Naive thymus-derived CD8-positive, alpha-beta T cell (primary cell): Measurements from ENCODE around the gene HNRNPU. TPM values are rescaled to one million over a fixed set of nuclear protein-coding genes. Genes with fewer than 3 reads are reported as not detected.

Experiments
- ATAC-seq, 2 donors: fragments of 150-1000 bp; cut with Tn5 transposase in 1 of 2; sonication (Bioruptor Pico), chemical (Tn5 transposase) in 1 of 2; 1 replicate in 1 of 2; 2 replicates in 1 of 2; pipeline ENCODE4 v1.10.0; 2021; ENCODE audit warnings: mild to moderate bottlenecking in 2 of 2, moderate library complexity in 2 of 2
- POLR2A ChIA-PET: fragments of 350-600 bp; sonication (Branson Sonifier 250); formaldehyde crosslinking; loops from one replicate; lab custom pipeline; 2021; ENCODE audit warnings: antibody characterized with exemption; lab: Charles Lee
- DNase-seq, 10 donors: peaks; one replicate each; pipeline versions ENCODE4 v3.0.0 to v3.0.0-alpha.2; 2020 to 2022
- H3K27ac Mint-ChIP-seq, 10 donors: one replicate each; pipeline ENCODE4 v1.8.0; 2020 to 2022; ENCODE audit warnings: mild to moderate bottlenecking in 10 of 10, mixed read lengths in 10 of 10, moderate library complexity in 4 of 10, inconsistent platforms in 1 of 10
- H3K27me3 Mint-ChIP-seq, 5 donors: one replicate each; pipeline ENCODE4 v1.8.0; 2021 to 2022; ENCODE audit warnings: mixed read lengths in 5 of 5
- H3K36me3 Mint-ChIP-seq, 3 donors: one replicate each; pipeline ENCODE4 v1.8.0; 2020 to 2022; ENCODE audit warnings: mixed read lengths in 3 of 3, mild to moderate bottlenecking in 2 of 3, inconsistent platforms in 1 of 3
- H3K4me1 Mint-ChIP-seq, 4 donors: one replicate each; pipeline ENCODE4 v1.8.0; 2021 to 2022; ENCODE audit warnings: mixed read lengths in 4 of 4
- H3K4me3 Mint-ChIP-seq, 10 donors: one replicate each; pipeline ENCODE4 v1.8.0; 2020 to 2022; ENCODE audit warnings: mild to moderate bottlenecking in 10 of 10, mixed read lengths in 10 of 10, moderate library complexity in 6 of 10, inconsistent platforms in 1 of 10
- H3K9me3 Mint-ChIP-seq, 9 donors: one replicate each; pipeline ENCODE4 v1.8.0; 2020 to 2022; ENCODE audit warnings: mixed read lengths in 9 of 9, mild to moderate bottlenecking in 3 of 9, inconsistent platforms in 1 of 9, moderate library complexity in 1 of 9
- polyA plus RNA-seq, 3 donors: library from polyadenylated mRNA; unstranded; fragments of 300-500 nt; fragmentation: Illumina TruSeq; gene quantifications; one replicate each; pipeline ENCODE4 v1.2.3, GENCODE V29; 2021
- total RNA-seq, 8 experiments: library from RNA in 2 of 8; stranded (reverse) in 2 of 8; gene quantifications; one replicate each; pipeline ENCODE4 v1.2.3 and lab custom pipeline; 2021 to 2026

Gene HNRNPU
- total and polyA plus RNA-seq, 5 experiments from 2014 or later, result 179 to 403 (median 392) TPM

DNA sequence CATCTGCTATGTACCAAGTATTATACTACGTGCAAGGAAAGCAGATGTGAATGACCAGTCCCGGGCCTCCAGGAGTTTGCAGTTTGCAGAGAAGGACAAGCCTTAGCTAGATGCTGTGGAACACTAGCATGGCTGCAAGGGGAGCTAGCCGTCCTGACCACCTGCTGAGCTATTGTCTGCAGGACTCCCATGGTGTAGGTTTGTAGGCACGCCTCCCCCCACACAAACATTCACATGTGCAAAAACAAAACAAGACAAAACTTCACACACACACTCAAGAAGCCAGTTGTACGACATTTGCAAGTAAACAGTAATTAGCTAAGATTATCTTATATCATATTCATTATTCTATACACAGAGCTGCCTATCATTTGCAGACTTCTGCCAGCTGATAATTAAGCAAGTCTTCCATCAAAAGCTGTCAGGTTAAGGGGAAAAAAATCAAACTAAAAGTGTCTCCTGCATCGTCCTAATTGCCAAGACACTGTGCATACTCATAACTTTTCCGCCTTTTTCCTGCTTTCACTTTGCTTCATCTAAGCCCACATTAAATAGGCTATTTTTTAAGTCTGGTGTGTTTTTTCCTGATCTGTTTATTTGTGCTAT is 10.7 kb upstream of the HNRNPU start:
- peaks cover 0 to 1% (median 0%) of the 10 kb centered on the region in 5 donors for H3K27me3 Mint-ChIP-seq
- POLR2A ChIA-PET, result no interaction called here
- no peak for DNase-seq
- H3K4me1 Mint-ChIP-seq, result no peaks in the 10 kb centered on the region
- H3K27ac Mint-ChIP-seq, result no peak overlapping the region
- no peak overlapping the region for H3K4me3 Mint-ChIP-seq
- H3K9me3 Mint-ChIP-seq, result peaks cover 0 to 2% (median 0%) of the 10 kb centered on the region in 9 donors
- no peak for ATAC-seq
- H3K36me3 Mint-ChIP-seq, result no peaks in the 10 kb centered on the region

DNA sequence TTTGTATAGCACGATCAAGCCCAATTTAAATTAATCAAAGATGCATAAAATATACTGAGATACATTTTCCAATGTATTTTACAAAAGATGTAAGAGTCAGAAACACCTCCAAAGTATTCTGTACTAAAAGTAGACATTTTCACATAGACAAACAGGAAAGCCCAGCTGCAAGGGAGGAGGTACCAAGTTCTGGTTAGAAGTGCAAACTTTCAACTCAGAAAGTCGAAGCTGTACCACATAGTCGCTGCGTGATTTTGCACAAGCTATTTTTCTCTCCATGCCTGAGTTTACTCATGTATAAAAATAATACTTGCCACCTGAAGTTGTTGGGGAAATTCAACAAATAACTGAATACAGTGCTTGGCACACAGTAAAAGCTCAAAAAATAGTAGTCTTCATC is 5.6 kb upstream of the HNRNPU start:
- no peak for DNase-seq
- no peak overlapping the region for H3K4me3 Mint-ChIP-seq
- no peaks in the 10 kb centered on the region for H3K36me3 Mint-ChIP-seq
- POLR2A ChIA-PET, result interaction anchor here (0.7 to 14.4 kb wide), 2 partner anchors 35 to 102 kb away, joined by 3 to 366 read pairs; a partner anchor contains a TSS
- peaks cover 6 to 22% (median 11%) of the 10 kb centered on the region in 4 donors for H3K4me1 Mint-ChIP-seq
- no peaks in the 10 kb centered on the region for H3K27me3 Mint-ChIP-seq
- no peak overlapping the region for H3K27ac Mint-ChIP-seq
- no peak for ATAC-seq
- no peaks in the 10 kb centered on the region for H3K9me3 Mint-ChIP-seq

DNA sequence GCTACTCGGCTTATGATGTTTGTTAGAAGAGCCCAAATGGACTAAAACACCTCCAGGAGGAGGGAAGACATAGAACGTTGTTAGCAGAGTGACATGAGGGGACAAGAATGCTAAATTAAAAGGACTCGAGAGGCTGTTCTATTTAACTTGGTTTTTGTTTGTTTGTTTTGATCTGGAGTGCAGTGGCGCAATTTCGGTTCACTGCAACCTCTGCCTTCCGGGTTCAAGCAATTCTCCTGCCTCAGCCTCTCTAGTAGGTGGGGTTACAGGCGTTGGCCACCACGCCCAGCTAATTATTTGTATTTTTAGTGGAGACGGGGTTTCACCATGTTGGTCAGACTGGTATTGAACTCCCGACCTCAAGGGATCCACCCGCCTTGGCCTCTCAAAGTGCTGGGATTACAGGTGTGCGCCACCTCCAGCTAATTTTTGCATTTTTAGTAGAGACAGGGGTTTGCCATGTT is 5.1 kb upstream of the HNRNPU start:
- DNase-seq (no peak), ATAC-seq (no peak)
- no peaks in the 10 kb centered on the region for H3K9me3 Mint-ChIP-seq
- H3K4me1 Mint-ChIP-seq, result peaks cover 10 to 26% (median 15%) of the 10 kb centered on the region in 4 donors
- peak overlapping the region in 2 of 10 donors; percentile 13 to 52 for H3K27ac Mint-ChIP-seq
- no peaks in the 10 kb centered on the region for H3K36me3 Mint-ChIP-seq
- POLR2A ChIA-PET, result interaction anchor here (1.1 to 14.4 kb wide), 2 partner anchors 72 to 102 kb away, joined by 3 to 366 read pairs; a partner anchor contains a TSS
- no peaks in the 10 kb centered on the region for H3K27me3 Mint-ChIP-seq
- no peak overlapping the region for H3K4me3 Mint-ChIP-seq

DNA sequence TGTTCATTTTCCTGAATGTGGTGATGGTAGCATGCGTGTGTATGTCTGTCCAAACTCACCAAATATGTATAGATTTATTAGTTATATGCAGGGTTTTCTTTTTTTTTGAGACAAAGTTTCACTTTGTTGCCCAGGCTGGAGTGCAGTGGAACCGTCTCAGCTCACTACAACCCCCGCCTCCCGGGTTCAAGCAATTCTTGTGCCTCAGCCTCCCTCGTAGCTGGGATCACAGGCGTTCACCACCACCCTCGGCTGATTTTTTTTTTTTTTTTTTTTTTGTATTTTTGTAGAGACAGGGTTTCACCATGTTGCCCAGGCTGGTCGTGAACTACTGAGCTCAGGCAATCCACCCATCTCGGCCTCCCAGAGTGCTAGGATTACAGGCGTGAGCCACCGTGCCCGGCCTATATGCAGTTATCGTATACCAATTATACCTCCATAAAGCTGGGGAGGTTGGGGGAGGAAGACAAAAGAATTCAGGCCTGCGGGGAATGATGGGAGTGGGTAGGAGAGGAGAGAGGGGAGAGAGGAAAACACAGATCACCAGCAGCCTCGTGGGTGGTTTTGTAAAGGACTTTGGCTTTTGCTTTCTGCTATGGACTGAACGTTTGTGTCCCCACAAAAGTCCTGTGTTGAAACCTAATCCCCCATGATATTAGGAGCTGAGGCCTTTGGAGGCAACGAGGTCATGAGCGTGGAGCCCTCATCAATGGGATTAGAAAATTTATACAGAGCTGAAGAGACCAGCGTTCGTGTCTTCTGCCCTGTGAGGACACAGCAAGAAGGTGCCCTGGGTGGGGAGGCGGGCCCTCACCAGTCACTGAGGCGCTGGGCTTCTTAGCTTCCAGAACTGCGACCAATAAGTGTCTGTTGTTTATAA is 4.4 kb upstream of the HNRNPU start:
- POLR2A ChIA-PET, result interaction anchor here (0.6 to 14.4 kb wide), 5 partner anchors 34 to 1088 kb away, joined by 3 to 366 read pairs (median 4); a partner anchor contains a TSS
- no peak for DNase-seq
- H3K4me3 Mint-ChIP-seq, result no peak overlapping the region
- no peaks in the 10 kb centered on the region for H3K27me3 Mint-ChIP-seq
- peaks cover 0 to 2% (median 0%) of the 10 kb centered on the region in 9 donors for H3K9me3 Mint-ChIP-seq
- H3K4me1 Mint-ChIP-seq, result peaks cover 10 to 26% (median 15%) of the 10 kb centered on the region in 4 donors
- ATAC-seq, result no peak
- no peaks in the 10 kb centered on the region for H3K36me3 Mint-ChIP-seq
- peak overlapping the region in 1 of 10 donors; percentile 52 for H3K27ac Mint-ChIP-seq

DNA sequence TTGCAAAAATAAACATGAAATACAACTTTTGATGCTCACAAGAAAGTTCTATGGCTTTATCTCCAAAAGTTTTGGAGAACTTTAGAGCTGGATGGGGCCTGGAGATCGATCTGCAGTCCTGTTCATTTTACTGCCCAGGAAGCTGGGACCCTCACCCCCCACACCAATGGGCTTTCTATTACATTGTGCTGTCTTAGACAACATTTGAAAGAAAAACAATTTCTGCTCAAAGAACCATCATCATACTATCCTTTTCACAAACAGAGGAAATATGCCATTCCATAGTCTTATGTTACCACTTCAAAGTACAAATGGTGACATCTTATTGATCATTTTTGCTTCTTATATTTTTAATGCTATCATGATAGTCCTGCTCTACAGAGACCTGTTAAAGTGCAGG is 2.0 kb upstream of the HNRNPU start:
- Mint-ChIP-seq H3K36me3 (peaks cover 7 to 11% (median 10%) of the 10 kb centered on the region in 3 donors), H3K4me3 (peak overlapping the region in 1 of 10 donors; percentile 28), H3K27me3 (peaks cover 0 to 2% (median 0%) of the 10 kb centered on the region in 5 donors), H3K9me3 (peaks cover 0 to 3% (median 0%) of the 10 kb centered on the region in 9 donors), H3K27ac (peak overlapping the region in 9 of 10 donors; percentile 13 to 100 (median 97)), H3K4me1 (peaks cover 15 to 38% (median 24%) of the 10 kb centered on the region in 4 donors)
- no peak for DNase-seq
- POLR2A ChIA-PET, result interaction anchor here (0.9 to 25.8 kb wide), 4 partner anchors 22 to 417 kb away, joined by 3 to 1109 read pairs (median 214); partner anchors contain the start of gene COX20
- ATAC-seq, result no peak

DNA sequence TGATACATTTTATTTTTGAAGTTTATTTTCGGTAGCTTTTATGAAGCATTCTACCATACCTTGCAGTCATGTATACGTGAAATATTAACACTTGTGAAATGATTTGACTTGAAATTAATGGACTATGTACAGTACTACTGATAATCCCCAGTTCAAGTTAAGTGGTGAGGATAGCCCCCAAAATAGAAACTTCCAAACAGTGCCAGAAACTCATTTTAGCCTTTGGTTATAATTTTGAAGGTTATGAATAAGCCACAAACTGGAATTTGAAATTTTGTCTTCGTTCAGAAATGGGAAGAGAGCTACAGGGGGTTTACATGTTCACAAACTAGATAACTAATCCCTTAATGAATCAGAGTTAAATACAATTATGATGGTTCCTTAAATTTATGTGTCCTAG is 1.5 kb upstream of the HNRNPU start:
- Mint-ChIP-seq H3K27ac (peak overlapping the region; percentile 97 to 100 (median 98)), H3K4me1 (peaks cover 18 to 44% (median 30%) of the 10 kb centered on the region in 4 donors), H3K9me3 (peaks cover 0 to 3% (median 0%) of the 10 kb centered on the region in 9 donors), H3K27me3 (peaks cover 0 to 2% (median 0%) of the 10 kb centered on the region in 5 donors), H3K4me3 (peak overlapping the region in 7 of 10 donors; percentile 87 to 97 (median 94)), H3K36me3 (peaks cover 7 to 17% (median 13%) of the 10 kb centered on the region in 3 donors)
- POLR2A ChIA-PET, result interaction anchor here (0.6 to 25.8 kb wide), 7 partner anchors 22 to 416 kb away, joined by 3 to 1109 read pairs (median 34); partner anchors contain the start of genes COX20 and DESI2
- no peak for DNase-seq
- no peak for ATAC-seq

DNA sequence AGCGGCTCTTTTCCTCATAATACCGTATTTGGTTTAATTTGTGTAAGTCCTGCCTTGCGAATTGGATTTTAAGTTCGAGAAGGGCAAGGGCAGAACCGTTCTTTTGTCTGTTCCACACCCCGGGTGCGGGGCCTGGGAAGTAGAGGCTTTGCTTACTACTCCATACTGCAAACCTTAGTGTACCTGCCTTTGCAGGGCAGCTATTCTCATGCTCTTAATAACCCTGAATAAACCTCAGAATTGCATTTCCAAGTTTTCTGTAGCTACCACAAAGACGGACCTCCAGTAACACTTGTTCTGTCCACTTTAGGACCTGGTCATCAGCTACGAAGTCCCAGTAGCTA is 657 bp upstream of the HNRNPU start:
- H3K27me3 Mint-ChIP-seq, result peaks cover 0 to 2% (median 0%) of the 10 kb centered on the region in 5 donors
- H3K36me3 Mint-ChIP-seq, result peaks cover 7 to 25% (median 17%) of the 10 kb centered on the region in 3 donors
- no peak for ATAC-seq
- peaks cover 20 to 52% (median 36%) of the 10 kb centered on the region in 4 donors for H3K4me1 Mint-ChIP-seq
- peak overlapping the region; percentile 87 to 97 (median 94) for H3K4me3 Mint-ChIP-seq
- POLR2A ChIA-PET, result interaction anchor here (1.1 to 25.8 kb wide), 10 partner anchors 21 to 212 kb away, joined by 3 to 1109 read pairs (median 14); partner anchors contain the start of genes COX20 and DESI2
- peak overlapping the region; percentile 97 to 100 (median 98) for H3K27ac Mint-ChIP-seq
- H3K9me3 Mint-ChIP-seq, result peaks cover 0 to 3% (median 0%) of the 10 kb centered on the region in 9 donors
- peak in 2 of 10 donors; percentile 13 to 67 for DNase-seq

DNA sequence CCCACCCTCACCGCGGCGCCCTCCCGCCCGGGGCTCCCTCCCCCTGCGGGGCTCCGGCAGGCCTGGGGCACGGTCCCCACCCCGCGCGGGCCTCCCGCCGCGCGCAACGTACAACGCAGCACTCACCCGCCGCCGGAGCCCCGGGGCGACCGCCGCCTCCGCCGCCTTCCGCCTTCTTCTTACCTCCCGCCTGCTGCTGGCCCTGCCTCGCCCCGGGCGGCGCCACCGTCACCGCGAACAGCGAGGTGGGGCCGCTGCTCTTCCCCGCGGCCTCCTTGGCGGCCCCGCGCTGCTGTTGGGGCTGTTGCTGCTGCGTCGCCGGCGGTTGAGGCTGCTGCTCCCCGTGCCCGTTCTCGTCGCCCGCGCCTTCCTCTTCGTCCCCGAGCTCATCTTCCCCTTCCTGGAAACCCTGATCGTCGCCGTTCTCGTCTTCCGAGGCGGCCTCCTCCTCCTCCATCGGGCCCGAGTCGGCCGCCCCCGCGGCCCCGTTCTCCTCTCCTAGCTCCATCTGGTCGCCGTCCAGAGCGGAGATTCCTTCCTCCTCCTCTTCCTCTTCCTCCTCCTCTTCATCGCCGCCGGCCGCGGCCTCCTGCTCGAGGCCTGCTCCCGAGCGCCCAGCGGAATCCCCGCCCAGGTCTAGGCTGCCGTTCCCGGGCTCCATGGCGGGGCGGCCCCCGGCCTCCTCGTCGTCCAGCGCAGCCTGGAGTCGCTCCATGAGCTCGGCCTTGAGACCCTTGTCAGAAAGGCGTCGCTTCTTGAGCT is 671 bp downstream of the HNRNPU start:
- Mint-ChIP-seq H3K27me3 (peaks cover 0 to 2% (median 0%) of the 10 kb centered on the region in 5 donors), H3K36me3 (peaks cover 10 to 38% (median 23%) of the 10 kb centered on the region in 3 donors), H3K4me1 (peaks cover 21 to 64% (median 45%) of the 10 kb centered on the region in 4 donors), H3K9me3 (peaks cover 0 to 3% (median 0%) of the 10 kb centered on the region in 9 donors), H3K27ac (peak overlapping the region; percentile 97 to 100 (median 98)), H3K4me3 (peak overlapping the region; percentile 87 to 97 (median 94))
- POLR2A ChIA-PET, result interaction anchor here (0.6 to 25.8 kb wide), 18 partner anchors 15 to 816 kb away, joined by 3 to 1109 read pairs (median 5); partner anchors contain the start of genes ADSS2, CATSPERE, COX20 and DESI2
- ATAC-seq (peak in 1 of 2 donors; percentile 45), DNase-seq (peak in 3 of 10 donors; percentile 8 to 71 (median 30))

DNA sequence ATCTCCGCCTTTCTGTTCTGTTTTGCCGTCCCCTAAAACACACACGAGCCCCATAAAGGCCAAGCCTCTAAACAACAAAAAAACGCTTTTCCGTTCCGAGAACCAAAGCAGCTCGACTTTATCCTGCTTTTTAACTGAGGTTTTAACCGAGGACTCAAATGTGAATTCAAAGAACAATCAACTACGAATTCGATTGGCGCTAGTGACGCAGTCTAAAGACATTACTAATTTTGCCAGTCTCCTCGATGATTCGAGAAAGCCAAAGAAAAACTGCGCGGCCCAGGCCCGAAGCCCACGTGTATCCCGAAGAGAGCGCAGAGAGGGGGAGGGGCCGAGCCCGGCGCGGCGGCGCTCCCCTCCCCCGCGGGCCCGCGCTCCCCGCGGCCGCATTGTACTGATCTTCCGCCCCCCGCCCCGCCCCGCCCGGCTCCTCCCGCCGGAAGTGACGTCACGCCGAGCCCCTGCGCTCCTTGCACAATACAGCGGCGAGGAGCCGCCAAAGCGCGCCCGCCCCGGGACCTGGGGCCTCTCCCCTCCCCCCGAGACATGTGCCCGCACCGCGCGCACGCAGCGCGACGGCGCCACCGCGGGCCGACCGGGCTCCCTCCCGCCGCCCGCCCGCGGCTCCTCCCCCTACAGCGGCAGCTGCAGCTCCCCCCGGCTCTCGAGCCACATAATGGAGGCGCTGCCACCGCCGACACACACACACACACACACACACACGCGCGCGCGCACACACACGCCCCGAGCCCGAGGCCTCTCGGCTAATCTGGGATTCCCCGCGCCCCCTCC is 1.4 kb downstream of the HNRNPU start:
- ATAC-seq, result peak; percentile 55 to 62
- peaks cover 0 to 2% (median 0%) of the 10 kb centered on the region in 5 donors for H3K27me3 Mint-ChIP-seq
- peaks cover 0 to 3% (median 0%) of the 10 kb centered on the region in 9 donors for H3K9me3 Mint-ChIP-seq
- peak overlapping the region; percentile 90 to 99 (median 94) for H3K4me3 Mint-ChIP-seq
- POLR2A ChIA-PET, result interaction anchor here (0.5 to 25.8 kb wide), 18 partner anchors 16 to 1607 kb away, joined by 3 to 1109 read pairs (median 6); partner anchors contain the start of genes ADSS2, CATSPERE, COX20 and DESI2
- DNase-seq, result peak; percentile 91 to 98 (median 96)
- peaks cover 22 to 71% (median 52%) of the 10 kb centered on the region in 4 donors for H3K4me1 Mint-ChIP-seq
- peaks cover 13 to 46% (median 29%) of the 10 kb centered on the region in 3 donors for H3K36me3 Mint-ChIP-seq
- peak overlapping the region; percentile 92 to 100 (median 97) for H3K27ac Mint-ChIP-seq

DNA sequence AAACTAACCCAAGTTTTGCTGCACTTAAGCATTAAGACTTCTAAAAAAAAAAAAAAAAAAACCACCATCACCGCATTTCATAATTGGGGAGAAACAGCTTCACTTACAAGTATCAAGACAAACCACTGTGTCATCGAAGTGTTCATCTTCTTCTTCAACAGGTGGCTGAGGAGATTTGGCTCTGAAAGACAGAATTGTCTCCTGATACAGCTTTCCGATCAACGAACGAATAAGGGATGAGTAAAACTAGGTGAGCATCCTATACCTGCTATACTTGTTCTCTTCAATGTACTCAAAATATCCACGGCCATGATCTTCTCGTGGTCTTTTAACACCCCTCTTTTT is 2.0 kb downstream of the HNRNPU start:
- H3K27me3 Mint-ChIP-seq, result peaks cover 0 to 2% (median 0%) of the 10 kb centered on the region in 5 donors
- ATAC-seq (peak in 1 of 2 donors; percentile 11), DNase-seq (no peak)
- POLR2A ChIA-PET, result interaction anchor here (0.7 to 25.8 kb wide), 12 partner anchors 18 to 1607 kb away, joined by 3 to 1109 read pairs (median 16); partner anchors contain the start of genes ADSS2, CATSPERE, COX20 and DESI2
- H3K36me3 Mint-ChIP-seq, result peaks cover 14 to 52% (median 33%) of the 10 kb centered on the region in 3 donors
- peak overlapping the region; percentile 90 to 99 (median 94) for H3K4me3 Mint-ChIP-seq
- H3K9me3 Mint-ChIP-seq, result peaks cover 0 to 3% (median 0%) of the 10 kb centered on the region in 9 donors
- peaks cover 23 to 77% (median 58%) of the 10 kb centered on the region in 4 donors for H3K4me1 Mint-ChIP-seq
- peak overlapping the region; percentile 92 to 100 (median 97) for H3K27ac Mint-ChIP-seq
